Kasumi-1 (cell line): ENCODE measurements around the gene PAK6.

Experiments used
- DNase-seq, 2 experiments: peaks; one replicate each; lab custom pipeline; 2025; lab: John Stamatoyannopoulos, UW

Gene PAK6

GRCh38 chr15:40310001-40310959 lies 71.4 kb downstream of the PAK6 start:
- DNase-seq, result peak; percentile 29 to 50

- no peak for DNase-seq
Observed at GRCh38 chr15:40310993-40311392, 72.1 kb downstream of the PAK6 start.

GRCh38 chr15:40312370-40313158 lies 73.7 kb downstream of the PAK6 start:
- no peak for DNase-seq

- peak; percentile 64 to 75 for DNase-seq
Observed at GRCh38 chr15:40313531-40314398, 74.9 kb downstream of the PAK6 start.

GRCh38 chr15:40314723-40315276 lies 75.9 kb downstream of the PAK6 start:
- DNase-seq, result no peak

- no peak for DNase-seq
Observed at GRCh38 chr15:40316931-40317330, 78.1 kb downstream of the PAK6 start.

- no peak for DNase-seq
Observed at GRCh38 chr15:40317580-40317979, 78.7 kb downstream of the PAK6 start.

- DNase-seq, result no peak
Observed at GRCh38 chr15:40320409-40320808, 81.5 kb downstream of the PAK6 start.

- peak; percentile 53 to 68 for DNase-seq
Observed at GRCh38 chr15:40320931-40321371, 82.1 kb downstream of the PAK6 start.

GRCh38 chr15:40322531-40323238 lies 83.8 kb downstream of the PAK6 start:
- DNase-seq, result no peak

- peak; percentile 84 to 90 for DNase-seq
Observed at GRCh38 chr15:40323239-40323952, 84.5 kb downstream of the PAK6 start, which contains the start of gene INAFM2. Gene INAFM2 (plus strand): TSS chr15:40323692. CDS start chr15:40324056, 364 bp downstream.

- no peak for DNase-seq
Observed at GRCh38 chr15:40323953-40324937, 85.4 kb downstream of the PAK6 start.

GRCh38 chr15:40325188-40325587 lies 86.3 kb downstream of the PAK6 start:
- DNase-seq, result no peak

GRCh38 chr15:40325700-40326099 lies 86.8 kb downstream of the PAK6 start:
- DNase-seq, result no peak
